GM10847 (cell line): Measurements from ENCODE around the gene ARHGAP28.

Source experiments
- POLR2A ChIP-seq: IDR thresholded peaks from 2 replicates; pipeline ENCODE4 v1.6.1; 2011; ENCODE audit not compliant: insufficient read length; ENCODE audit errors: extremely low read depth

The ARHGAP28 gene

GRCh38 chr18:6943143-6943542 is 213.6 kb downstream of the ARHGAP28 start:
- no peak for TF ChIP-seq POLR2A

- no peak for TF ChIP-seq POLR2A
These were observed 218.0 kb downstream of the ARHGAP28 start for GRCh38 chr18:6947338-6948030.

DNA sequence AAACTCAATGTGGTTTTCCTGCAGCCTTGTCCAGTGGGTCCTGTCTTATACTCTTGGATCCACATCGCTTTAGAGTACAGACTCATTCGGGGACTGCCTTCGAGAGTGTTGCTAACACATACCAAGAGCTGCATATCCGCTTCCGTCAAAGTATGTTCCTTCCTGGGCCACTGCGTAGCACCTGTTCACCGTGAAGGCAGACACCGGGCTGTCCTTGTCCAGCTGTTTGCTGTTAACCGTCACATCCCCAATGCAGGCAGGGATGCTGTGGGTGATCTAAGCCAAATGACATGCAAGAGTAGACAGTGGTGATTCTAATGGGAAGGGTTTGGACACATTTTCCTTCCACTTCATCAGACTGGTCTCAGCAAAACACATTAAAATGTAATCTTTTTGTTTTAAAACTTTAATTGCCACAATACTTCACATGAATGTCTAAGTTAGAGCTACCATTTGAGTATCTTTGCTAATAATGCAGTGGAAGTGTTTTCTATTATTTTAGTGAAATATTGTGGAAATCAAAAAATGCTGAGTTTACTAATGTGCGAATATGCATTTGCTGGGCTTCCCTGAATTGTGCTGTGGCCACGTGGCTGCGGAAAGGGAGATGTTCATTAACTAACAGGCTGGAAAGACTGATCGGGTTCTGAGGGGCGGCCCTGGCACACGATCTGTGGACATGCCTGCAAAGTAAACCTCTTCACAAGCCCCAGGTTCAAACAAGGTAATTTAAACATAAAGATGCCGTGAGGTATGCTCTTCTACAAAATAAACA is 219.0 kb downstream of the ARHGAP28 start:
- no peak for TF ChIP-seq POLR2A

- no peak for TF ChIP-seq POLR2A
These were observed 220.5 kb downstream of the ARHGAP28 start for GRCh38 chr18:6949800-6950586.

DNA sequence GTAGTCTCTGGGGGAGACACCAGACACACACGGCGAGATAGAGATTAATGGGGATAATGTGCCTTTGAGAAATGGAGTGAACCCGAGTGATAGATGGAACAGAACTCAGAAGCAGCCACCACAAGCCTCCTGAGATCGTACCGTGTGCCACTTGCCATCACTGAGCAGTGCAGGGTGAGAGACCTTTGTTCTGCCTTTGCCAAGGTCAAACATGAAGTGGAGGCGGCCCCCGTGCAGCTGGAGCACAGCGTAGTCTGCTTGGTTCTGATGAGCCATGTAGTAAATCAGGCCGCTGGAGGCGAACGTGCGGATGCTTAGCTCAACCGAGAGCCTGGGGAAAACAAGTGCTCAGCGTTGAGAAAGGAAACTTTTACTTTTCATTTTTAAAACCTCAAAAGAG is 221.1 kb downstream of the ARHGAP28 start:
- TF ChIP-seq POLR2A: no peak

DNA sequence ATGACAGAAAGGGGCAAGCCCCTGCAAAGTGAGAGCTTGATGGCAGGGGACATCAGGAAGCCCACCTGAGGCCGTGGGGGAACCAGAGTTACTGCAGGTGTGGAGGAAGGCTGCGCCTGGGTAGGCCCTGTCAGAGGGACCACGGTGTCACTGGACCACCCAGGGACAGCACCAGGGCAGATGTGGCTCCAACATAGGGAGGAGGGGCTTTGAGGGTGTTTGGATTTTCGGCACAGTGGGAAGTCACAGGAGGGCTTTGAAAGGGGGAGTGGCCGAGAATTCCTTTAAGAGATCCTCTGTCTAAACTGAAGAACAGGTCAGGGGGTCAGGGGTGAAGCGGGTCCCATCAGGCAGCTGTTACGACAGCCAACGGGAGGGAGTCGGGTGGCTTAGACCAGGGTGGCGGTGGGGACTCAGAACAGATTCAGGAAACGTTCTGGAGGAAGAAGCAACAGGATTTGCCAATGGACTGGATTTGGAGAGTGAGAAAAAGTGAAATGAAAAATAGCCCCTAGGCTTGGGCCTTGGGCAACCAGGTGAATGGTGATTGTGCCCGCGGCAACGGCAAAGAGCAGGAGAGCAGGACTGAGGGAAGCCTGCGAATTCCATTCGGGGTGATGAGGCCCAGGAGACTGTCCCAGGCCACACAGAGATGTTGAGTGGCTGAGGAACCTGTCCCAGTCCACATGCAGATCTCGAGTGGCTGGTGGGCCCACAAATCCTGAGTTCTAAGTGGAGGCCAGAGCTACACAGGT is 222.0 kb downstream of the ARHGAP28 start:
- TF ChIP-seq POLR2A: no peak

- no peak for TF ChIP-seq POLR2A
These were observed 225.0 kb downstream of the ARHGAP28 start for GRCh38 chr18:6954501-6954900.

- TF ChIP-seq POLR2A: no peak
These were observed 225.8 kb downstream of the ARHGAP28 start for GRCh38 chr18:6955304-6955703.

- no peak for TF ChIP-seq POLR2A
These were observed 227.0 kb downstream of the ARHGAP28 start for GRCh38 chr18:6956495-6956894.

DNA sequence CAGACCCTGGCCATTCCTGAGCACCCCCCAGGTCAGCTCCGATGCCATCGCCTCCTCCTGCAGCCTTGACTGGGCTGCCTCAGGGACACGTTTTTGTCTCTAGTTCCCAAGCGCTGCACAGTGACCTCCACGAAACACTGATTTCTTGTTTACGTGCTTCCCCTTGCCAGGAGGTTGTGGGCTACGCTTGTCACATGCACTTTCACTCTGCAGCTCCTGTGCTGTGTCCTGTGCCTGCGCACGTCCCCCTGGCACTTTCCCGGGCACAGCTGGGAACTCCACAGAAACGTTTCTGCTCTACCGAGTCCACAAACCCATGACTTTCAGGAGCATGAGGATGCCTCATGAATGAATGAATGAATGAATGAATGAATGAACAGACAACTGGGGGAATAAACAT is 227.5 kb downstream of the ARHGAP28 start:
- TF ChIP-seq POLR2A: no peak

DNA sequence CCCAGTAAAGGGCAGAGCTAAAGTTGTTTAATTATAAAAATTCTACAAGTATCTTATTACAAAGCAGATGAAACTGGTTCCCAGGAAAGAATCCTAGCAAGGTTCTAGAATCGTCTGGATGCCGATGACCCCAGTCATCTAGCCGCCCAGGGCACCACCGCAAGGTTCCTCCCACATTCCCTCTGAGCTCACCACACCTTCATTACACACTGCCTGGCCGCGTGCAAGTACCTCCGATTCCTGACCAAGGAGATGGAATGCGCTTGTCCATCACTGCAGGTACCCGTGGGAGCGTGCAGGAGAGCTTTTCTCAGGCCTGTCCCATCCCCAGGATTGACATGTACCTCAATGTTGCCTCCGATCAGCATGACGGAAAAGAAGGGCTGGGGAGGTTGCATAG is 229.6 kb downstream of the ARHGAP28 start:
- TF ChIP-seq POLR2A: no peak

DNA sequence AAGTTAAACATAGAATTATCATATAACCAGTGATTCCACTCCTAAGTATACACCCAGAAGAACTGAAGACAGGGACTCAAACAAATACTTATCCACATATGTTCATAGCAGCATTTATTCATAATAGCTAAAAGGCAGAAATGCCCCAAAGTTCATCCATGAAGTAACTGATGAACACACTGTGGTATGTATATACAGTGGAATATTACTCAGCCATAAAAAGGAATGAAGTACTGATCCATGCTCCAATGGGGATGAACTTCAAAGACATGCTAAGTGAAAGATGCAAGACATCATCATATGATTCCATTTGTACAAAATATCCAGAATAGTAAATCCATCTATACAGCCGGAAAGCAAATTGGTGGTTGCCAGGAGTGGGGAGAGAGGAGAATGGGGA is 230.6 kb downstream of the ARHGAP28 start:
- no peak for TF ChIP-seq POLR2A

GRCh38 chr18:6960656-6961055 is 231.1 kb downstream of the ARHGAP28 start:
- TF ChIP-seq POLR2A: no peak

- no peak for TF ChIP-seq POLR2A
These were observed 231.8 kb downstream of the ARHGAP28 start for GRCh38 chr18:6961331-6961730.
